WI38 (cell line): Measurements from ENCODE around the gene ANKUB1.

ENCODE experiments used
- H3K4me3 ChIP-seq: 2 replicates; pipeline ENCODE4 v1.5.1; 2011; ENCODE audit warnings: low read depth, mild to moderate bottlenecking, control low read depth, low read length
- TF ChIP-seq, protein P1 (sequence below): IDR thresholded peaks from 2 replicates; pipeline ENCODE4 v1.5.1; 2012; ENCODE audit warnings: low read depth, mild to moderate bottlenecking, control low read depth, low read length

ANKUB1 gene

DNA sequence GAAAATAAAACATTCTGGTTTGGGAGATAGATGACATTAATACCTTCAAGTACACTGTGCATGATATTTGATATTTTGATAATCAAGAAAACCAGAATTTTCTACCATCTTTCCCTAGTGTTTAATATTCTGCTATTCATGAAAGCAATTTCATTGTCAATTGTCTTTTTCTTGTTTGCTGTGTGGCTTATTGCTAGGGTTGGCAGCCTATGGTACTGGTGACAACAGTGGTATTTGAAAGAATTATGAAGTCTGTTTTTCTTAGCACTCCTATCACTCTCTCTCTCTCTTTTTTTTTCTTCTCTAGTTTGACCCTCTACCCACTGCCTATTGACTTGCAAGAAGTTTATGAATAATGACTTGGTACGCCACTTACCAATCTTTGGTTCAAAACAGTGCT lies 36.0 kb upstream of the ANKUB1 start:
- TF ChIP-seq, protein P1, sequence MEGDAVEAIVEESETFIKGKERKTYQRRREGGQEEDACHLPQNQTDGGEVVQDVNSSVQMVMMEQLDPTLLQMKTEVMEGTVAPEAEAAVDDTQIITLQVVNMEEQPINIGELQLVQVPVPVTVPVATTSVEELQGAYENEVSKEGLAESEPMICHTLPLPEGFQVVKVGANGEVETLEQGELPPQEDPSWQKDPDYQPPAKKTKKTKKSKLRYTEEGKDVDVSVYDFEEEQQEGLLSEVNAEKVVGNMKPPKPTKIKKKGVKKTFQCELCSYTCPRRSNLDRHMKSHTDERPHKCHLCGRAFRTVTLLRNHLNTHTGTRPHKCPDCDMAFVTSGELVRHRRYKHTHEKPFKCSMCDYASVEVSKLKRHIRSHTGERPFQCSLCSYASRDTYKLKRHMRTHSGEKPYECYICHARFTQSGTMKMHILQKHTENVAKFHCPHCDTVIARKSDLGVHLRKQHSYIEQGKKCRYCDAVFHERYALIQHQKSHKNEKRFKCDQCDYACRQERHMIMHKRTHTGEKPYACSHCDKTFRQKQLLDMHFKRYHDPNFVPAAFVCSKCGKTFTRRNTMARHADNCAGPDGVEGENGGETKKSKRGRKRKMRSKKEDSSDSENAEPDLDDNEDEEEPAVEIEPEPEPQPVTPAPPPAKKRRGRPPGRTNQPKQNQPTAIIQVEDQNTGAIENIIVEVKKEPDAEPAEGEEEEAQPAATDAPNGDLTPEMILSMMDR: no peak
- H3K4me3 ChIP-seq: no peak overlapping the region

- TF ChIP-seq, protein P1: no peak
- no peak overlapping the region for H3K4me3 ChIP-seq
Observed at GRCh38 chr3:149826636-149827035, 34.3 kb upstream of the ANKUB1 start.

DNA sequence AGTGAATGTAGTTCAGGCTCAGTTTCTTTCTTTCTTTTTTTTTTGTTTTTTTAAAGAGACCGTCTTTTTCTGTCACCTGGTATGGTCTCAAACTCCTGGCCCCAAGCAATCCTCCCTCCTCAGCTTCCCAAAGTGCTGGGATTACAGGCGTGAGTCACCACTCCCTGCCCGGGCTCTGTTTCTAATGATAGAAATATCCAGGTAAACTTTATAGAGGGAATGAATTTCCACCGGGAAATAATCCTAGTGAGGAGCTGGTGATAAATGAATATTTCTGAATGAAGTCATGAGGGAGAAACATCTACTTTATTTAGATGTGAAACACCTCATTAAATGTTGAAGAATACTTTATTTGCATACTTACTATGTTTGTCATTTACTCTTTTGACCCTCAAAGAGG lies 27.8 kb upstream of the ANKUB1 start:
- H3K4me3 ChIP-seq: no peak overlapping the region
- TF ChIP-seq, protein P1: no peak

DNA sequence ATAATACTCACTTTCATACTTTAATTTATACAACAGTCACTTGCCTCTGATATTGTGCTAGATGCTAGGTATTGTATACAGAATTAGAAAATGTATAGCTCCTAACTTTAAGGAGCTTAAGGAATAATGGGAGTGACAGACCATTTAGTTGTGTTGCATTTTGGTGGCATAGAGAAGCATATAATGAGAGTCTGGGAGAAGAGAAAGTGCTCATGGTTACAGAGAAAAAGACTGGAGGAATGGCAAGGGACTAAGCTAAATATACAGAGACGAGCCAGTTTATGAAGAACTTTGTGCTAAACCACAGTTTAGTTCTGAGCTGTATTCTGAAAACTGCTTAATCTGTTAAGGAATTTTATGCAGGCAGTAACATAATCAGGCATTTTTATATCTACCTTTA lies 27.1 kb upstream of the ANKUB1 start:
- TF ChIP-seq, protein P1: no peak
- H3K4me3 ChIP-seq: no peak overlapping the region

DNA sequence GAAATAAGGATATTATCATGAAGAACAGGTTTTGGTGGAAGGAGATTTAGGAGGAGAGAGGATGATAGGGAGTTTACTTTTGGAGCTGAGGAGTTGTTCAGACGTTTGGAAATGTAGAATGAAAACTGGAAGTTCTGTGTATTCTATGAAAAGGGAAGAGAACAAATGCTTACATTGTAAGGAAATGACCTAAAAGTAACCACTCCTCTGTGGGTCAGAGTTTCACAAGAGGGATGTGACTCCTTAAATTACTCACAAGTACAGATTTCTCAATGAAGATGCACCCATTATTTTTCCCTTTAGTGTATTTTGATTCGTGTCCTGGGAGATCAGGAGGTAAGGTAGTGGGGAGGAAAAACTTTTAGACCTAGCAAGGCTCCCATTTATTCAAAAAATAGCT lies 24.6 kb upstream of the ANKUB1 start:
- TF ChIP-seq, protein P1: no peak
- no peak overlapping the region for H3K4me3 ChIP-seq

- TF ChIP-seq, protein P1: no peak
- no peak overlapping the region for H3K4me3 ChIP-seq
Observed at GRCh38 chr3:149816311-149816710, 24.0 kb upstream of the ANKUB1 start.

DNA sequence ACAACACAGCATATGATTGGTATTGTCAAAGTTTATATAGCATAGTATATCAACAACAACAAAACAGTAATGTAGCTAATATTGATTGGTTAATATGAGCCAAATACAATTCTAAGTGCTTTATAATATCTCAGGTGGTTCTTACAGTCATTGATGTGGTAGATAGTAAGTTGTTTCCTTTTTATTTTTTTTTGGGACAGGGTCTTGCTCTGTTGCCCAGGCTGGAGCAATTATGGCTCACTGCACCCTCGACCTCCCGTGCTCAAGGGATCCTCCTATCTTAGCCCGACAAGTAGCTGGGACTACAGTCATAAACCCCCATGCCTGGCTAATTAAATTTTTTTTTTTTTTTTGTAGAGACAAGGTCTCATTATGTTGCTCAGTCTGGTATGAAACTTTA lies 23.4 kb upstream of the ANKUB1 start:
- TF ChIP-seq, protein P1: no peak
- H3K4me3 ChIP-seq: no peak overlapping the region
